ENCODE data around the gene PALD1.

GRCh38 chr10:70529848-70530247 is 51.3 kb downstream of the PALD1 start:
- TF ChIP-seq CTCF (IDR thresholded peaks at IDR 0.05): no peak
- no peak for TF ChIP-seq POLR2A (IDR thresholded peaks at IDR 0.05; ENCODE audit: low read depth)
- TF ChIP-seq POLR2AphosphoS5 (IDR thresholded peaks at IDR 0.05): no peak
- no peak for TF ChIP-seq EP300 (IDR thresholded peaks at IDR 0.05)

Data from esophagus muscularis mucosa (tissue), 4 donors.